Epithelial cell of proximal tubule (primary cell): ENCODE data around the gene GLOD5. TPM values are rescaled to one million over a fixed set of nuclear protein-coding genes. Genes with fewer than 3 reads are reported as not detected.

Source experiments
- DNase-seq: peaks from one replicate; pipeline ENCODE4 v3.0.0-alpha.2; 2011; ENCODE audit warnings: low read depth
- H3K4me3 ChIP-seq: 2 replicates; pipeline ENCODE4 v1.5.1; 2011; ENCODE audit warnings: low read depth, mild to moderate bottlenecking, low read length
- total RNA-seq: library from RNA; depleted of rRNA; stranded (reverse); fragments of >200 nt; gene quantifications from 2 replicates; pipeline ENCODE4 v1.2.3, GENCODE V29; 2015
- TF ChIP-seq, protein P1 (sequence below): conservative IDR thresholded peaks from 2 replicates; pipeline ENCODE4 v1.5.1; 2012; ENCODE audit warnings: low read depth, mild to moderate bottlenecking, low read length

Gene GLOD5
- total RNA-seq, 1 donor from 2014 or later, result not detected

DNA sequence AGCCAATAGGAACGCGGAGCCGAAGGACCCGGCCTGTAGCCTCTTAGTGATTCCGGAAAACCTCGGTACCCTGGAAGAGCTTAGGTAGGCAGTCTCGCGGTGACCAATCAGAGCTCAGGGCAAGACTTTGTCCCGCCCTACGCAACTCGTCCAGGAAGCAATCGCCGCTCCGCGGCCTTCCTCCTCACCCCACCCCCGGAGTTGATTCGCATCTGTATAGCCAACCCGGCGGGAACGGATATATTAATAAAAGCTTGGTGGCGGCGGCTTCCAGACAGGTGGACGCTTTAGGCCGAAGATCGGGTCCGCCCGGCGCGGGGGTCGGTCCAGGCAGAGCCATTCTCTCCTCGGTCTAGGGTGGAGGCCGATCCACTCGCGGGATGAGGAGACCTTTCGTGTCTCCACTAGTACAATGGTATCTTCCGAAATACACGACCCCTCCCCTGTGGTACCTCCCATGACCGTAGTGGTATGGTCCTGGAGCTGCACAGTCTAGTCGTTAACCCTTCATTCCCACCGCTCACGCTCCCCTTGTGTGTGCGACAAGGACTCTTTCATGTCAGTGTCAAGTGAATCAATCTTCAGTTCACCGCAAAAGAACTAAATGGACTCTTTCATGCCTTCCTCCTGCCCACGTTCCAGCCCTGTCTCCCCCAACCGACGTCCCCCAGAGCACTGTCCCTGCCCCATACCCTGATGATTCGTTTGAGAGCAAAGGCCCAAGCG is 24.2 kb upstream of the GLOD5 start:
- TF ChIP-seq, protein P1, sequence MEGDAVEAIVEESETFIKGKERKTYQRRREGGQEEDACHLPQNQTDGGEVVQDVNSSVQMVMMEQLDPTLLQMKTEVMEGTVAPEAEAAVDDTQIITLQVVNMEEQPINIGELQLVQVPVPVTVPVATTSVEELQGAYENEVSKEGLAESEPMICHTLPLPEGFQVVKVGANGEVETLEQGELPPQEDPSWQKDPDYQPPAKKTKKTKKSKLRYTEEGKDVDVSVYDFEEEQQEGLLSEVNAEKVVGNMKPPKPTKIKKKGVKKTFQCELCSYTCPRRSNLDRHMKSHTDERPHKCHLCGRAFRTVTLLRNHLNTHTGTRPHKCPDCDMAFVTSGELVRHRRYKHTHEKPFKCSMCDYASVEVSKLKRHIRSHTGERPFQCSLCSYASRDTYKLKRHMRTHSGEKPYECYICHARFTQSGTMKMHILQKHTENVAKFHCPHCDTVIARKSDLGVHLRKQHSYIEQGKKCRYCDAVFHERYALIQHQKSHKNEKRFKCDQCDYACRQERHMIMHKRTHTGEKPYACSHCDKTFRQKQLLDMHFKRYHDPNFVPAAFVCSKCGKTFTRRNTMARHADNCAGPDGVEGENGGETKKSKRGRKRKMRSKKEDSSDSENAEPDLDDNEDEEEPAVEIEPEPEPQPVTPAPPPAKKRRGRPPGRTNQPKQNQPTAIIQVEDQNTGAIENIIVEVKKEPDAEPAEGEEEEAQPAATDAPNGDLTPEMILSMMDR, result no peak
- DNase-seq, result peak; percentile 85
- H3K4me3 ChIP-seq, result peak overlapping the region; percentile 71

DNA sequence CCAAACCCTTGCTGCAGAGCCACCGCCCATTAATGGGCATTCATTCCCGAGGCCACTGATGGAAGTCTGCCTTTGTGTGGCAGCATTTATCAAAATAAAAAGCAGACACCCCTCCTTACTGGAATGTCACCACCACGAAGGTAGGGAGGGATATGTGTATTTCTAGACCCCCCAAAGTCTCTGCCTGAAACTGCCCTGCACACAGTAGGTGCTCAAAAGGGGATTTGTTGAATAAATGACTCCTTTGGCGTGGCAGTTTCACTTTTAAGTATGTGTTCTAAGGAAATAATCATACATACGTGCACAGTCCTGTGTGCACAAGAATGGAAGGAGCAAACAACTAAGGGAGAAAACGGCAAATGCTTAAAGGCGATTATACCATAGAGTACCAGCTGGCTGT is 23.6 kb upstream of the GLOD5 start:
- DNase-seq, result no peak
- H3K4me3 ChIP-seq, result peak overlapping the region; percentile 71
- TF ChIP-seq, protein P1, result no peak

DNA sequence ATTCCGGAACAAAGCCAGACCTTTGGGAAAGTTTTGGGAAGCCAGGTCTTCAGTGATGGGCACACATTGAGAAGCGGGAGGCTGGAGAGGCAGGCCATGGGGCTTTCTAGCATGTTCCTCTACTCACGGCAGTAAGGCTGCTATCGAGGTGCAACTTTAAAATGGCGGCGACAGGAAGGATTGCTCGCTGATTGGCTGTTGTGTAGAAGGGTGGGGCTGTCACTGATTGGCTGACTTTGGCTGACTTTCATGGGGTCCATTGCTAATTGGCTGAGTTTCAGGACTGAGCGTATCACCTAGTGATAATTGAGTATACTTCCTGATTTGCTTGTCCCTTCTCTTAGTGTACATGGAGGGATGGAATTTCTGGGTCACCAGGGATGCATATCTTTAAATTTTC is 19.7 kb upstream of the GLOD5 start:
- no peak for DNase-seq
- H3K4me3 ChIP-seq, result no peak overlapping the region
- TF ChIP-seq, protein P1, result no peak

DNA sequence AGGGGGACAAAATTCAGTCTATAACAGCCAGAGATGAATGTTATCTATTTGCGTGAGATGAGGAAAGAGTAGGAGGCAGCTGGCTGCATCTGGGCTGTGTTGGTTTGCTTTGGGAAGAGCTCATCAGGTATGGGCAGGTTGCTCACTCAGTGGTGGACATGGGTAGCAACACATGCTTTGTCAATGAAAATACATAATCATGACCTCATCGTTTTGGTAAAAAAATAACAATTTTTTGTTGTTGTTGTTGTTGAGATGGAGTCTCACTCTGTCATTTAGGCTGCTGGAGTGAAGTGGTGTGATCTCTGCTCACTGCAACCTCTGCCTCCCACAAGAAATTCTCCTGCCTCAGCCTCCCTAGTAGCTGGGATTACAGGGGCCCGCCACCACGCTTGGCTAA is 16.3 kb upstream of the GLOD5 start:
- TF ChIP-seq, protein P1, result no peak
- no peak overlapping the region for H3K4me3 ChIP-seq
- no peak for DNase-seq

DNA sequence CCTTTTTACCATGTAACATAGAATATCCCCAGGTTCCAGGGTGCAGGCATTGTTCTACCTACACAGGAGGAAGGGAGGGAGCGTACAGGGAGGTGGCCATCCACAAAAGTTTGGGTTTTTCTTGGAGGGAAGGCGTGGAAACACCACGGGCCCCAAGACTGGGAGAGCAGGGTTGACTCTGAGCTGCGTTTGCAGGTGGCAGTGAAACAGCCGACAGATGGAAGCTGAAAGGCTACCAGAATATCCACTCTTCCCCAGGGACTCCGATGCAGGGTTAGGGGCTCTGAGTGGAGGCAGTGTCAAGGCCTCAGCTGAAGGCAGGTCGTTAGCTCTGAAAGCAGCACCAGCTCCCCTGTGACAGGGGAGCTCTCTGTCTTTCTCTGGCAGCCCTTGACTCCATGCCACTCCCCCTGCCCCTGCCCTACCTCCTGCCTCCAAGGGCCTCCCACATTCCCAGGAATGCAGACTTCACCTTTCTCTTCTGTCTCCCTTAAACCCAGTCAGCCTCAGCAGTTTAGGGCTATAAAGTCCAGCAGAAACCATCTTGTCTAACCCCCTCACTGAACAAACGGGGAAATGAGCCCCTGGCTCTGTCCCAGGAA is 14.0 kb upstream of the GLOD5 start:
- no peak for DNase-seq
- no peak overlapping the region for H3K4me3 ChIP-seq
- TF ChIP-seq, protein P1, result no peak

DNA sequence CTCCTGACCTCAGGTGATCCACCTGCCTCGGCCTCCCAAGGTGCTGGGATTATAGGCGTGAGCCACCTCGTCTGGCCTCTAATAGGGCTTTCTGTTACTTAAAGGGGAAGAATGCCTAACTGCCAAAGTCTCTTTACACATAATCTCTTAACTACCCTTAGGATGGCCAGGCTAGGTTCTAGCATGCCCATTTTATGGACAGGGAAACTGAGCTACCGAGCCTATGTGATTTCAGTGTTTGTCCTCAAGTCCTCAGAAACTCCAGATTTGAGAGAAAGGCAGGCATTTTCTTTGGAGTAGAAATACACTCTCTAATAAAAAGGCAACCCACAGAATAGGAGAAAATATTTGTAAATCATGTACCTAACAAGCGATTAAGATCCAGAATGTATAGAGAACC is 12.4 kb upstream of the GLOD5 start:
- DNase-seq, result no peak
- H3K4me3 ChIP-seq, result no peak overlapping the region
- TF ChIP-seq, protein P1, result no peak

DNA sequence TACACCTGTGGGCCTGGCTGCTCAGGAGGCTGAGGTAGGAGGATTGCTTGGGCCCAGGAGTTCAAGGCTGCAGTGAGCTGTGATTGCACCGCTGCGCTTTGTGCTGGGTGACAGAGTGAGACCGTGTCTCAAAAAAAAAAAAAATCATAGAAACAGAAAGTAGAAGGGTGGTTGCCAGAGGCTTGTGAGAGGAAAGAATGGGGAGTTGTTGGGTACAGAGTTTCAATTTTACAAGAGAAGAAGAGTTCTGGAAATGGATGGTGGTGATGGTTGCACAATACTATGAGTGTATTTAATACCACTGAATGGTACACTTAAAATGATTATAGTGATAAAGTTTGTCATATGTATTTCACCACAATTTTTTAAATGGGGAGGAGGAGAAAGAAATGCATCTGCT is 10.2 kb upstream of the GLOD5 start:
- TF ChIP-seq, protein P1, result no peak
- no peak for DNase-seq

More for the DNA sequence above, 10.2 kb upstream of the GLOD5 start:
- no peak overlapping the region for H3K4me3 ChIP-seq
